OCI-LY7 (cell line): Measurements from ENCODE around the gene CEMIP2.

ENCODE experiments used
- CTCF ChIP-seq: fragments of 200-600 bp; sonication (generic); conservative IDR thresholded peaks from 2 replicates; pipeline ENCODE4 v1.5.1; 2014; ENCODE audit warnings: mild to moderate bottlenecking, antibody characterized with exemption, low read length, moderate library complexity, mixed read lengths
- EZH2phosphoT487 ChIP-seq: fragments of 200-600 bp; sonication (generic); IDR thresholded peaks from 2 replicates; pipeline ENCODE4 v1.6.1; 2018; ENCODE audit warnings: low read depth, borderline replicate concordance, mild to moderate bottlenecking, mixed run types, antibody characterized with exemption, low read length, moderate library complexity, mixed read lengths

- TF ChIP-seq CTCF (no peak), EZH2phosphoT487 (no peak)
Measured at GRCh38 chr9:71814226-71814625, 45.9 kb upstream of the CEMIP2 start.
